GM10266 (cell line): ENCODE measurements around the gene CDK13.
A peak's percentile ranks its signal among the peaks of the same experiment; 100 is the strongest.
"Not testable (repeated sequence)": the region's sequence is repeated elsewhere in the genome, so short reads cannot be mapped to it uniquely, and the experiment has no call there.

ENCODE experiments used
- DNase-seq: peaks from one replicate; pipeline ENCODE4 v3.0.0; 2012; ENCODE audit errors: extremely low spot score
- CTCF ChIP-seq: IDR thresholded peaks from 2 replicates; pipeline ENCODE4 v1.5.1; 2012; ENCODE audit warnings: mild to moderate bottlenecking, low read depth; ENCODE audit not compliant: control insufficient read depth, insufficient read depth; ENCODE audit errors: missing control alignments

The CDK13 gene

GRCh38 chr7:39949971-39950472, at the start of gene CDK13:
TSS of gene CDK13 (plus strand) at chr7:39950256. CDS start at chr7:39950642, 386 bp downstream.
- peak; percentile 87 for DNase-seq
- peak; percentile 9 for TF ChIP-seq CTCF

- DNase-seq: no peak
- TF ChIP-seq CTCF: no peak
Measured at GRCh38 chr7:39904077-39904486, 46.0 kb upstream of the CDK13 start.

- no peak for DNase-seq
- TF ChIP-seq CTCF: no peak
Measured at GRCh38 chr7:39908141-39908540, 41.9 kb upstream of the CDK13 start.

- TF ChIP-seq CTCF: no peak
- no peak for DNase-seq
Measured at GRCh38 chr7:39908973-39909372, 41.1 kb upstream of the CDK13 start.

GRCh38 chr7:39909526-39909925, 40.5 kb upstream of the CDK13 start:
- no peak for DNase-seq
- no peak for TF ChIP-seq CTCF

GRCh38 chr7:39910108-39910869, 39.8 kb upstream of the CDK13 start:
- DNase-seq: no peak
- TF ChIP-seq CTCF: no peak

- TF ChIP-seq CTCF: no peak
- no peak for DNase-seq
Measured at GRCh38 chr7:39911167-39911566, 38.9 kb upstream of the CDK13 start.

GRCh38 chr7:39915847-39916246, 34.2 kb upstream of the CDK13 start:
- DNase-seq: not testable (repeated sequence)
